ENCODE data around the gene ASTL. TPM values are rescaled to one million over a fixed set of nuclear protein-coding genes. Genes with fewer than 3 reads are reported as not detected.

The ASTL gene
- total RNA-seq, 1 experiment from 2014 or later = 0.79 TPM

DNA sequence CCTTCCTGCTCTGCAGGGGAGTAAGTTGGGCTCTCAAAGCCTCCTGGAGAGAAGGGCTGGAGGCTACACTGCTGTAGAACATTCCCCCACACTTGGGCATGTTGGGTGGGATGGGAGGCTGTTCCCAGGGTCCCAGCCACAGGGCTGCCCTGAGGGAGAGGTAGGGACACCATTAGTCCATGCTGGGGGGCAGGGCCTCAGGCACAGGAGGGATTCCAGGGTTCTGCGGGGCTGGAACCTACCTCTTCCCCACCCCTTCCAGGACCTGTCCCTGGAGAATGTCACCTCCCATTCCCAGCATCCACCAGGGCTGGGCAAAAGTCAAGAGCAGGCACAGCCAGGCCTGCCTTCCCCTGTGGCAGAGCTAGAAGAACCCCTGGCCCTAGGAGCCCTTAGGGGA, 15.0 kb downstream of the ASTL start:
- H3K9me3 Mint-ChIP-seq = no peaks in the 10 kb centered on the region
- ChIA-PET POLR2A (no interaction called here), CTCF (interaction anchor here (1.0 to 1.2 kb wide), 2 partner anchors 21 to 51 kb away, joined by 3 to 4 read pairs; no protein-coding TSS in a partner anchor)
- no peak overlapping the region for H3K27ac Mint-ChIP-seq
- H3K4me3 Mint-ChIP-seq = no peak overlapping the region
- H3K27me3 Mint-ChIP-seq (ENCODE audit: low read depth) = peaks cover 15% of the 10 kb centered on the region
- peaks cover 7% of the 10 kb centered on the region for H3K4me1 Mint-ChIP-seq
- H3K36me3 Mint-ChIP-seq = no peaks in the 10 kb centered on the region
- no peak for ATAC-seq
- DNase-seq (ENCODE audit: low spot score) = no peak
- TF ChIP-seq IRF2 (CRISPR knock-in tag; IDR thresholded peaks at IDR 0.05; ENCODE audit: borderline replicate concordance, low read depth) (no peak), CBFB (CRISPR knock-in tag; IDR thresholded peaks at IDR 0.05; ENCODE audit: low read depth) (no peak), CREM (CRISPR knock-in tag; IDR thresholded peaks at IDR 0.05) (no peak), NR3C1 (CRISPR knock-in tag; conservative IDR thresholded peaks at IDR 0.05; ENCODE audit: low read depth) (no peak), HMGA2 (CRISPR knock-in tag; IDR thresholded peaks at IDR 0.05) (no peak), RELA (CRISPR knock-in tag; IDR thresholded peaks at IDR 0.05; ENCODE audit: borderline replicate concordance) (no peak), ZNF423 (CRISPR knock-in tag; IDR thresholded peaks at IDR 0.05) (no peak), NFE2L1 (CRISPR knock-in tag; IDR thresholded peaks at IDR 0.05) (no peak), TP53 (CRISPR knock-in tag; IDR thresholded peaks at IDR 0.05) (no peak), ATF1 (CRISPR knock-in tag; IDR thresholded peaks at IDR 0.05) (no peak), GABPB1 (CRISPR knock-in tag; IDR thresholded peaks at IDR 0.05) (no peak)
- TF ChIP-seq, protein P1, sequence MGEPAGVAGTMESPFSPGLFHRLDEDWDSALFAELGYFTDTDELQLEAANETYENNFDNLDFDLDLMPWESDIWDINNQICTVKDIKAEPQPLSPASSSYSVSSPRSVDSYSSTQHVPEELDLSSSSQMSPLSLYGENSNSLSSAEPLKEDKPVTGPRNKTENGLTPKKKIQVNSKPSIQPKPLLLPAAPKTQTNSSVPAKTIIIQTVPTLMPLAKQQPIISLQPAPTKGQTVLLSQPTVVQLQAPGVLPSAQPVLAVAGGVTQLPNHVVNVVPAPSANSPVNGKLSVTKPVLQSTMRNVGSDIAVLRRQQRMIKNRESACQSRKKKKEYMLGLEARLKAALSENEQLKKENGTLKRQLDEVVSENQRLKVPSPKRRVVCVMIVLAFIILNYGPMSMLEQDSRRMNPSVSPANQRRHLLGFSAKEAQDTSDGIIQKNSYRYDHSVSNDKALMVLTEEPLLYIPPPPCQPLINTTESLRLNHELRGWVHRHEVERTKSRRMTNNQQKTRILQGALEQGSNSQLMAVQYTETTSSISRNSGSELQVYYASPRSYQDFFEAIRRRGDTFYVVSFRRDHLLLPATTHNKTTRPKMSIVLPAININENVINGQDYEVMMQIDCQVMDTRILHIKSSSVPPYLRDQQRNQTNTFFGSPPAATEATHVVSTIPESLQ (CRISPR knock-in tag; IDR thresholded peaks at IDR 0.05) = no peak
- TF ChIP-seq, protein P2, sequence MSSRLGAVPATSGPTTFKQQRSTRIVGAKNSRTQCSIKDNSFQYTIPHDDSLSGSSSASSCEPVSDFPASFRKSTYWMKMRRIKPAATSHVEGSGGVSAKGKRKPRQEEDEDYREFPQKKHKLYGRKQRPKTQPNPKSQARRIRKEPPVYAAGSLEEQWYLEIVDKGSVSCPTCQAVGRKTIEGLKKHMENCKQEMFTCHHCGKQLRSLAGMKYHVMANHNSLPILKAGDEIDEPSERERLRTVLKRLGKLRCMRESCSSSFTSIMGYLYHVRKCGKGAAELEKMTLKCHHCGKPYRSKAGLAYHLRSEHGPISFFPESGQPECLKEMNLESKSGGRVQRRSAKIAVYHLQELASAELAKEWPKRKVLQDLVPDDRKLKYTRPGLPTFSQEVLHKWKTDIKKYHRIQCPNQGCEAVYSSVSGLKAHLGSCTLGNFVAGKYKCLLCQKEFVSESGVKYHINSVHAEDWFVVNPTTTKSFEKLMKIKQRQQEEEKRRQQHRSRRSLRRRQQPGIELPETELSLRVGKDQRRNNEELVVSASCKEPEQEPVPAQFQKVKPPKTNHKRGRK (CRISPR knock-in tag; IDR thresholded peaks at IDR 0.05; ENCODE audit: borderline replicate concordance) = no peak
- TF ChIP-seq, protein P3, sequence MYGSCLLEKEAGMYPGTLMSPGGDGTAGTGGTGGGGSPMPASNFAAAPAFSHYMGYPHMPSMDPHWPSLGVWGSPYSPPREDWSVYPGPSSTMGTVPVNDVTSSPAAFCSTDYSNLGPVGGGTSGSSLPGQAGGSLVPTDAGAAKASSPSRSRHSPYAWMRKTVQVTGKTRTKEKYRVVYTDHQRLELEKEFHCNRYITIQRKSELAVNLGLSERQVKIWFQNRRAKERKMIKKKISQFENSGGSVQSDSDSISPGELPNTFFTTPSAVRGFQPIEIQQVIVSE (CRISPR knock-in tag; IDR thresholded peaks at IDR 0.05; ENCODE audit: borderline replicate concordance) = no peak
- TF ChIP-seq, protein P4, sequence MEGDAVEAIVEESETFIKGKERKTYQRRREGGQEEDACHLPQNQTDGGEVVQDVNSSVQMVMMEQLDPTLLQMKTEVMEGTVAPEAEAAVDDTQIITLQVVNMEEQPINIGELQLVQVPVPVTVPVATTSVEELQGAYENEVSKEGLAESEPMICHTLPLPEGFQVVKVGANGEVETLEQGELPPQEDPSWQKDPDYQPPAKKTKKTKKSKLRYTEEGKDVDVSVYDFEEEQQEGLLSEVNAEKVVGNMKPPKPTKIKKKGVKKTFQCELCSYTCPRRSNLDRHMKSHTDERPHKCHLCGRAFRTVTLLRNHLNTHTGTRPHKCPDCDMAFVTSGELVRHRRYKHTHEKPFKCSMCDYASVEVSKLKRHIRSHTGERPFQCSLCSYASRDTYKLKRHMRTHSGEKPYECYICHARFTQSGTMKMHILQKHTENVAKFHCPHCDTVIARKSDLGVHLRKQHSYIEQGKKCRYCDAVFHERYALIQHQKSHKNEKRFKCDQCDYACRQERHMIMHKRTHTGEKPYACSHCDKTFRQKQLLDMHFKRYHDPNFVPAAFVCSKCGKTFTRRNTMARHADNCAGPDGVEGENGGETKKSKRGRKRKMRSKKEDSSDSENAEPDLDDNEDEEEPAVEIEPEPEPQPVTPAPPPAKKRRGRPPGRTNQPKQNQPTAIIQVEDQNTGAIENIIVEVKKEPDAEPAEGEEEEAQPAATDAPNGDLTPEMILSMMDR (IDR thresholded peaks at IDR 0.05) = no peak
- TF ChIP-seq, protein P5, sequence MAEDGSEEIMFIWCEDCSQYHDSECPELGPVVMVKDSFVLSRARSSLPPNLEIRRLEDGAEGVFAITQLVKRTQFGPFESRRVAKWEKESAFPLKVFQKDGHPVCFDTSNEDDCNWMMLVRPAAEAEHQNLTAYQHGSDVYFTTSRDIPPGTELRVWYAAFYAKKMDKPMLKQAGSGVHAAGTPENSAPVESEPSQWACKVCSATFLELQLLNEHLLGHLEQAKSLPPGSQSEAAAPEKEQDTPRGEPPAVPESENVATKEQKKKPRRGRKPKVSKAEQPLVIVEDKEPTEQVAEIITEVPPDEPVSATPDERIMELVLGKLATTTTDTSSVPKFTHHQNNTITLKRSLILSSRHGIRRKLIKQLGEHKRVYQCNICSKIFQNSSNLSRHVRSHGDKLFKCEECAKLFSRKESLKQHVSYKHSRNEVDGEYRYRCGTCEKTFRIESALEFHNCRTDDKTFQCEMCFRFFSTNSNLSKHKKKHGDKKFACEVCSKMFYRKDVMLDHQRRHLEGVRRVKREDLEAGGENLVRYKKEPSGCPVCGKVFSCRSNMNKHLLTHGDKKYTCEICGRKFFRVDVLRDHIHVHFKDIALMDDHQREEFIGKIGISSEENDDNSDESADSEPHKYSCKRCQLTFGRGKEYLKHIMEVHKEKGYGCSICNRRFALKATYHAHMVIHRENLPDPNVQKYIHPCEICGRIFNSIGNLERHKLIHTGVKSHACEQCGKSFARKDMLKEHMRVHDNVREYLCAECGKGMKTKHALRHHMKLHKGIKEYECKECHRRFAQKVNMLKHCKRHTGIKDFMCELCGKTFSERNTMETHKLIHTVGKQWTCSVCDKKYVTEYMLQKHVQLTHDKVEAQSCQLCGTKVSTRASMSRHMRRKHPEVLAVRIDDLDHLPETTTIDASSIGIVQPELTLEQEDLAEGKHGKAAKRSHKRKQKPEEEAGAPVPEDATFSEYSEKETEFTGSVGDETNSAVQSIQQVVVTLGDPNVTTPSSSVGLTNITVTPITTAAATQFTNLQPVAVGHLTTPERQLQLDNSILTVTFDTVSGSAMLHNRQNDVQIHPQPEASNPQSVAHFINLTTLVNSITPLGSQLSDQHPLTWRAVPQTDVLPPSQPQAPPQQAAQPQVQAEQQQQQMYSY (CRISPR knock-in tag; IDR thresholded peaks at IDR 0.05) = no peak

DNA sequence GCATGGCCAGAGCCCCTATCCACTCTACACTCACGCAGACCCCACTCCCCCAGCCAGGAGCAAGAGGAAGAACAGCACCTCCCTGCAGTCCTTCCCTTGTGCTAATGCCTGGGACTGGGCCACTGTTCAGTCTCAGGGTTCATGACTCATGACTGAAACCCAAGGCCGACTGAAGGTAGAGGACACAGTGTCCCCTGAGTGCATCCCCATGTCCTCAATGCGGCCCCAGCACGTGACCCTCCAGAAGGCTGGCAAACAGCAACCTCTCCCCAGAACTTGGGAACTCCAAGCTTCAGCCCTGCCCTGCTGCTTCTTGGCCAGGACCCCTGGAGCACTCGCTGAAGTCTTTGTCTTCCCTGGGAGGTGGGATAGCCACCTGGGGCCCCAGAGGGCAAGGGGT, 15.9 kb downstream of the ASTL start:
- Mint-ChIP-seq H3K27me3 (ENCODE audit: low read depth) (peaks cover 24% of the 10 kb centered on the region), H3K9me3 (no peaks in the 10 kb centered on the region), H3K4me3 (no peak overlapping the region), H3K36me3 (no peaks in the 10 kb centered on the region), H3K4me1 (peaks cover 16% of the 10 kb centered on the region), H3K27ac (no peak overlapping the region)
- CTCF ChIA-PET = no interaction called here
- DNase-seq (ENCODE audit: low spot score) = no peak
- ATAC-seq = no peak
- POLR2A ChIA-PET = no interaction called here
- TF ChIP-seq ELF4 (CRISPR knock-in tag; IDR thresholded peaks at IDR 0.05; ENCODE audit: low read depth) (no peak), SOX15 (CRISPR knock-in tag; IDR thresholded peaks at IDR 0.05) (no peak), ZNF263 (CRISPR knock-in tag; IDR thresholded peaks at IDR 0.05; ENCODE audit: low read depth) (no peak), OVOL2 (CRISPR knock-in tag; IDR thresholded peaks at IDR 0.05; ENCODE audit: borderline replicate concordance) (no peak), SMAD4 (CRISPR knock-in tag; IDR thresholded peaks at IDR 0.05) (no peak)
- TF ChIP-seq, protein P6, sequence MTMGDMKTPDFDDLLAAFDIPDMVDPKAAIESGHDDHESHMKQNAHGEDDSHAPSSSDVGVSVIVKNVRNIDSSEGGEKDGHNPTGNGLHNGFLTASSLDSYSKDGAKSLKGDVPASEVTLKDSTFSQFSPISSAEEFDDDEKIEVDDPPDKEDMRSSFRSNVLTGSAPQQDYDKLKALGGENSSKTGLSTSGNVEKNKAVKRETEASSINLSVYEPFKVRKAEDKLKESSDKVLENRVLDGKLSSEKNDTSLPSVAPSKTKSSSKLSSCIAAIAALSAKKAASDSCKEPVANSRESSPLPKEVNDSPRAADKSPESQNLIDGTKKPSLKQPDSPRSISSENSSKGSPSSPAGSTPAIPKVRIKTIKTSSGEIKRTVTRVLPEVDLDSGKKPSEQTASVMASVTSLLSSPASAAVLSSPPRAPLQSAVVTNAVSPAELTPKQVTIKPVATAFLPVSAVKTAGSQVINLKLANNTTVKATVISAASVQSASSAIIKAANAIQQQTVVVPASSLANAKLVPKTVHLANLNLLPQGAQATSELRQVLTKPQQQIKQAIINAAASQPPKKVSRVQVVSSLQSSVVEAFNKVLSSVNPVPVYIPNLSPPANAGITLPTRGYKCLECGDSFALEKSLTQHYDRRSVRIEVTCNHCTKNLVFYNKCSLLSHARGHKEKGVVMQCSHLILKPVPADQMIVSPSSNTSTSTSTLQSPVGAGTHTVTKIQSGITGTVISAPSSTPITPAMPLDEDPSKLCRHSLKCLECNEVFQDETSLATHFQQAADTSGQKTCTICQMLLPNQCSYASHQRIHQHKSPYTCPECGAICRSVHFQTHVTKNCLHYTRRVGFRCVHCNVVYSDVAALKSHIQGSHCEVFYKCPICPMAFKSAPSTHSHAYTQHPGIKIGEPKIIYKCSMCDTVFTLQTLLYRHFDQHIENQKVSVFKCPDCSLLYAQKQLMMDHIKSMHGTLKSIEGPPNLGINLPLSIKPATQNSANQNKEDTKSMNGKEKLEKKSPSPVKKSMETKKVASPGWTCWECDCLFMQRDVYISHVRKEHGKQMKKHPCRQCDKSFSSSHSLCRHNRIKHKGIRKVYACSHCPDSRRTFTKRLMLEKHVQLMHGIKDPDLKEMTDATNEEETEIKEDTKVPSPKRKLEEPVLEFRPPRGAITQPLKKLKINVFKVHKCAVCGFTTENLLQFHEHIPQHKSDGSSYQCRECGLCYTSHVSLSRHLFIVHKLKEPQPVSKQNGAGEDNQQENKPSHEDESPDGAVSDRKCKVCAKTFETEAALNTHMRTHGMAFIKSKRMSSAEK (CRISPR knock-in tag; IDR thresholded peaks at IDR 0.05; ENCODE audit: borderline replicate concordance) = no peak
